ENCODE results near the gene CDK11B.
"Not testable (repeated sequence)": the region's sequence is repeated elsewhere in the genome, so short reads cannot be mapped to it uniquely, and the experiment has no call there.

CDK11B gene

DNA sequence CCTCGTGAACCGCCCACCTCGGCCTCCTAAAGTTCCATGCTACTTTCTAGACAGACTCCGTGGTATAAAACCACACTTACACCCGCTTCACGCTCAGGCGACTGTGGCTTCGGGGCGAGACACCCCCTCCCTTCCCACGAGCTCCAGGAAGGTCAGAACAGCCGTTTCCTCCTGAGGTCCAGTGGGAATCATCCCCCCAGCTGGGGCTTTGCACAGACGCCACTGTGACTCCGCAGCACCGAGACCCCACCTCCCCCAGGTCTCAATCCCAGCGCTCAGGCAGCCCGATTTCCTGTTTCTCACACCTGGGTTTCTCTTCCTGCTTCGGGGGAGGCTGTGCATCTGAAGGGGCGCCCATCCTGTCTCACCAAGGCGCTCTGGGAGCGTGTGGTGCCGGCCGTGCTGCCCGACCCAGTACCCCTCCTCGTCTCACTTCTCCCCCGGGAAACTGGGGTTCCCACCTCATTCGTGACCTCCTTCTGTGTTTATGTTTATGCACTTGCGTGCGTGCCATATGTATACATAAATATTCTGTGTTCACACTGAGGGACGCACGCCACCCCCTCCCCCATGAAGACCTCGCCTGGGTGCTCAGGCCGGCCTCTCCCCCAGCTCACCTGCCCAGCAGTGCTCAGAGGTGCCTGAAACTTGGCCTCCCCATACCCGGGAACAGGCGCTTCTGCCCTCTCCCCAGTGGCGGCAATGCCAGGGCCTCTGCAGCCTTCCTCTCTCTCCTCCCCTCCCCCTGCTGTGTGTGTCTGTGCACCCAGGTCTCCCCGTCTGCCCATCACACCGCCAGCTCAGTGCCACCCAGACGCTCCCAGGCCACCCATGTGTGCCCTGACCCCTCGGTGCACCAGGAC lies 19.1 kb upstream of the CDK11B start:
- no peak for TF ChIP-seq ZFX (IDR thresholded peaks at IDR 0.05)
- no peak for TF ChIP-seq CTCF (conservative IDR thresholded peaks at IDR 0.05)
- peak overlapping the region; percentile 71 for H3K27ac ChIP-seq

DNA sequence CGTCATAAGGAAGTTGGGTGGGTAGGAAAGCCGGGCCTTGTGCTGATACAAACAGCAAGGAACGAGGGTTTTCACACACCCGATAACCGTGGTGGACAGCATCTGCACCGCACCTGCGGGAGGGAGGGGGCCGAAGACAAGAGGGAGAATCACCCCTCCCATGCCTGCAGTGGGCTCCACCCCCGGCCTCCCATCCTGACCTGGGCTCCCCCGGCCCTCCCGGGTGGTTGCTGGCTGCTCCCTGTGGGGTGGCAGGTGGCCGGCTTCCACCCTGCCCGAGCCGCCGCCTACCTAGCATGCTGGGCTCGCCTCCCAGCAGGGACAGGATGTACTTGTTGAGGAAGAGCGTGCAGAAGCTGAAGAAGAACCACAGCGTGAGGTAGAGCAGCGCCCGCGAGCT lies 17.3 kb upstream of the CDK11B start:
- H3K27ac ChIP-seq = not testable (repeated sequence)

GRCh38 chr1:1675218-1675617 lies 16.4 kb upstream of the CDK11B start:
- not testable (repeated sequence) for H3K27ac ChIP-seq

- H3K27ac ChIP-seq = not testable (repeated sequence)
Measured at GRCh38 chr1:1674806-1675205, 16.0 kb upstream of the CDK11B start.

DNA sequence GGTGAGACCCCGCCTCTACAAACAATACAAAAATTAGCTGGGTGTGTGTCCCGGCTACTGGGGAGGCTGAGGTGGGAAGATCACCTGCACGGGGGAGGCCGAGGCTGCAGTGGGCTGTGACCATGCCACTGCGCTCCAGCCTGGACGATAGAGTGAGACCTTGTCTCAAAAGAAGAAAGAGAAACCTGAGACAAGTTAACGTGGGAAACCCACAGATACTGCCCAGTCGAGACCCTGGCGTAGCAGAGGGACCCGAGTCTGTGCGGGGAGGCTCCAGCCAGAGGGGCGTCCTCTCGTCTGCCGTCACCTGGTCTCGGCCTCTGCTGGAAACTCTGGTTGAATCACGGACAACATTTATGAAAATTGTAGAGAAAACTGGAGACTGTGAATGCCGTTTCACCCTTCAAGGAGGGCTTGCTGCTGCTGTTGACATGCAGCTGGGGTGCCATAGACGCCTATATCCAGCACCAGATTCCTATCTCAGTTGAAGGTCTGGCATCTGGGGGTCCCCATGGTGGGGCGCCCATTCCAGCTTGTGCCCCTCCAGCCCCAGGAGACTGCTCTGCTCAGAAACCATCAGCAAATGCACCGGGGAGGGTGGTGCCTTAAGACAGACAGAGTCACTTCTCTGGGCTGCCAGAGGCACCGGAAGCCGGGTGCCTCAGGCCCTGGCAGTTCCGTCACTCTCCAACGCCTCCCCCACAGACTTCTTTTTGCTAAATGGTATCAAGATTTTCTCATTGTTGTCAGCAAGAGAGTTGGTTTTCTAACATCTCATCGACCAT lies 13.6 kb upstream of the CDK11B start:
- no peak overlapping the region for H3K27ac ChIP-seq
- TF ChIP-seq ZFX (IDR thresholded peaks at IDR 0.05) (no peak), CTCF (conservative IDR thresholded peaks at IDR 0.05) (no peak)

- no peak overlapping the region for H3K27ac ChIP-seq
- no peak for TF ChIP-seq CTCF (conservative IDR thresholded peaks at IDR 0.05)
- TF ChIP-seq ZFX (IDR thresholded peaks at IDR 0.05) = no peak
Measured at GRCh38 chr1:1671365-1672119, 12.7 kb upstream of the CDK11B start.

DNA sequence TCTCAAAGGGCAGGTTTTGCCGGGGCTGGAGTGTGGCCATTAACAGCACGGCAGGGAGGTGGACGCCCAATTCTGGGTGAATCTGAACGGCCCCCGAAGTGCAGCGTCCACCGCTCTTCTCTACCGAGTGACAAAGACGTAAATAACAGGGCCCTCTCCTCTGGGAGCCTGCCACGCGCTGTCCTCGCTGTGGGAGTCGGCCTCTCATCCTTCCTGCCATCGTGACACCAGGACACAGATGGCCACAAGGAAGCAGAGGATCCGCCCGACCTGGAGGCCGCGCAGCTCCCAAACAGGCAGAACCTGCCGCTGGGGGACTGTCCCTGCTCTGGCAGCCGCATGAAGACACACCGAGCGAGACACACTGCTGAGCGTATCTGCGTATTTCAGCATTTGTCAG lies 12.1 kb upstream of the CDK11B start:
- TF ChIP-seq CTCF (conservative IDR thresholded peaks at IDR 0.05) (no peak), ZFX (IDR thresholded peaks at IDR 0.05) (no peak)
- no peak overlapping the region for H3K27ac ChIP-seq

DNA sequence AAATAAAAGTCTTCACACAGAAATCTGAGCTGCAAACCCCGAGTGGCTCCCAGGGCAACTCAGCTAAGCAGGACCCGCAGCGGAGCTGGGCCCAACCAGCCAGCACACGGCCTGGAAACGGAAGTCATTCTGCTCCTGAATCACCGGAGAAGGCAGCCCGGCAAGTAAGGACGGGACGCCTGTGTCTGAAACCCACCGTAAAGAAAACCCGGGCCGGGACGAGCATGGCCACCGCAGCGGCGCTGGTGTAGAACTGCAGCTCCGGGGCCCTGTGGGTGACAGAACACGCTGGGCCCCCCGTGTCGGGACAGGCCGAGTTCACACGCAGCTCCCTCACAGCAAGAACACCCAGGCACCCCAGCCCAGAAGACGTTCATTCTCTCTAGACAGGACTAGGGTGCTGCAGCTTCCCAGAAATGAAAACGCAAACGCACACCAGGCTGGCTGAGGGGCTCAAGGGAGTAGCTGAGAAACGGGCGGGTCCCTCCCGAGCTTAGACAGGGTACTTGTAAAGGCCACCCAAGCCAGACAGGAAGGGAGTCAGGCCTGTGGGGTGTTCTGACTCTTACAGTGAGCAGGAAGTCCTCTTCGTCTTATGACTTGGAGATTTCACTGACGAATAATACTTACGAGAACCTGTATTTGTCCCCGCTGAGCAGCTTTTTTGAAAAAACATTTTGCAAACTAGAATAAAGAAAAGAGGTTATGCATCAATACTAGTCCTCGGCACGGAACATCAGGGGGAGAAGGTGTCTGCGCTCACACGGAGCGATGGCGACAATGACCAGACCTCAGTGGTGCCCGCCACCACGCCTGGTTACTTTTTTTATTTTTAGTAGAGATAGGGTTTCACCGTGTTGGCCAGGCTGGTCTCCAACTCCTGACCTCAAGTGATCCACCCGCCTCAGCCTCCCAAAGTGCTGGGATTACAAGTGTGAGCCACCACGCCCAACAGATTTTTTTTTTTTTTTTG lies 10.9 kb upstream of the CDK11B start:
- TF ChIP-seq CTCF (conservative IDR thresholded peaks at IDR 0.05) (no peak), ZFX (IDR thresholded peaks at IDR 0.05) (no peak)
- no peak overlapping the region for H3K27ac ChIP-seq

Data from C4-2B (cell line).